ENCODE data around the gene BMP6.

Gene BMP6

GRCh38 chr6:7893342-7893741 is 167.4 kb downstream of the BMP6 start:
- peaks cover 100% of the 10 kb centered on the region for H3F3A ChIP-seq (ENCODE audit: insufficient read depth, low read length)
- H2AFZ ChIP-seq (ENCODE audit: low read length), result no peak overlapping the region
- H3K4me2 ChIP-seq (ENCODE audit: low read depth, low read length), result peak overlapping the region; percentile 23; the same call in 1 of the 2 replicates
- no peaks in the 10 kb centered on the region for H3K9me3 ChIP-seq (replicated peaks; ENCODE audit: insufficient read depth, low read length)
- H3K9ac ChIP-seq (ENCODE audit: low read length), result peak overlapping the region; percentile 100; the same call in 1 of the 2 replicates
- peaks cover 71% of the 10 kb centered on the region for H3K4me1 ChIP-seq (ENCODE audit: low read length)
- TF ChIP-seq CTCF (IDR thresholded peaks at IDR 0.05; ENCODE audit: low read length), result no peak
- TF ChIP-seq EZH2phosphoT487 (IDR thresholded peaks at IDR 0.05; ENCODE audit: low read length), result no peak
- TF ChIP-seq EZH2 (optimal IDR thresholded peaks at IDR 0.05; ENCODE audit: low read depth, low read length), result no peak
- no peaks in the 10 kb centered on the region for H3K9me2 ChIP-seq (replicated peaks; ENCODE audit: insufficient read depth, low read length)
- H3K27me3 ChIP-seq (replicated peaks; ENCODE audit: insufficient read depth, low read length), result no peaks in the 10 kb centered on the region
- no peak overlapping the region for H3K4me3 ChIP-seq (ENCODE audit: low read length)
- H3K36me3 ChIP-seq (replicated peaks; ENCODE audit: insufficient read depth, low read length), result peaks cover 70% of the 10 kb centered on the region
- peaks cover 98% of the 10 kb centered on the region for H3K79me2 ChIP-seq (ENCODE audit: low read length)
- peak overlapping the region; percentile 100 for H3K27ac ChIP-seq (ENCODE audit: low read length)
- DNase-seq, result no peak
- peaks cover 28% of the 10 kb centered on the region for H4K20me1 ChIP-seq (ENCODE audit: insufficient read depth, low read length)

GRCh38 chr6:7894262-7895124 is 168.6 kb downstream of the BMP6 start:
- peaks cover 97% of the 10 kb centered on the region for H3K79me2 ChIP-seq (ENCODE audit: low read length)
- no peaks in the 10 kb centered on the region for H3K27me3 ChIP-seq (replicated peaks; ENCODE audit: insufficient read depth, low read length)
- no peaks in the 10 kb centered on the region for H3K9me2 ChIP-seq (replicated peaks; ENCODE audit: insufficient read depth, low read length)
- TF ChIP-seq EZH2phosphoT487 (IDR thresholded peaks at IDR 0.05; ENCODE audit: low read length) (no peak), CTCF (IDR thresholded peaks at IDR 0.05; ENCODE audit: low read length) (no peak), EZH2 (optimal IDR thresholded peaks at IDR 0.05; ENCODE audit: low read depth, low read length) (no peak)
- H3K27ac ChIP-seq (ENCODE audit: low read length), result peak overlapping the region; percentile 100
- no peaks in the 10 kb centered on the region for H3K9me3 ChIP-seq (replicated peaks; ENCODE audit: insufficient read depth, low read length)
- H3K4me1 ChIP-seq (ENCODE audit: low read length), result peaks cover 72% of the 10 kb centered on the region
- peaks cover 59% of the 10 kb centered on the region for H3K36me3 ChIP-seq (replicated peaks; ENCODE audit: insufficient read depth, low read length)
- no peak overlapping the region for H2AFZ ChIP-seq (ENCODE audit: low read length)
- peaks cover 16% of the 10 kb centered on the region for H4K20me1 ChIP-seq (ENCODE audit: insufficient read depth, low read length)
- DNase-seq, result peak; percentile 5
- H3K9ac ChIP-seq (ENCODE audit: low read length), result peak overlapping the region; percentile 100; the same call in 1 of the 2 replicates
- H3K4me3 ChIP-seq (ENCODE audit: low read length), result no peak overlapping the region
- H3K4me2 ChIP-seq (ENCODE audit: low read depth, low read length), result peak overlapping the region; percentile 25; the same call in 1 of the 2 replicates
- H3F3A ChIP-seq (ENCODE audit: insufficient read depth, low read length), result peaks cover 100% of the 10 kb centered on the region

GRCh38 chr6:7895125-7895423 is 169.2 kb downstream of the BMP6 start:
- no peaks in the 10 kb centered on the region for H3K27me3 ChIP-seq (replicated peaks; ENCODE audit: insufficient read depth, low read length)
- peaks cover 97% of the 10 kb centered on the region for H3K79me2 ChIP-seq (ENCODE audit: low read length)
- peaks cover 100% of the 10 kb centered on the region for H3F3A ChIP-seq (ENCODE audit: insufficient read depth, low read length)
- TF ChIP-seq EZH2 (optimal IDR thresholded peaks at IDR 0.05; ENCODE audit: low read depth, low read length) (no peak), CTCF (IDR thresholded peaks at IDR 0.05; ENCODE audit: low read length) (no peak), EZH2phosphoT487 (IDR thresholded peaks at IDR 0.05; ENCODE audit: low read length) (no peak)
- peaks cover 11% of the 10 kb centered on the region for H4K20me1 ChIP-seq (ENCODE audit: insufficient read depth, low read length)
- H3K4me1 ChIP-seq (ENCODE audit: low read length), result peaks cover 72% of the 10 kb centered on the region
- peak overlapping the region; percentile 25; the same call in 1 of the 2 replicates for H3K4me2 ChIP-seq (ENCODE audit: low read depth, low read length)
- H3K4me3 ChIP-seq (ENCODE audit: low read length), result no peak overlapping the region
- peak overlapping the region; percentile 100 for H3K27ac ChIP-seq (ENCODE audit: low read length)
- peak; percentile 39 for DNase-seq
- no peak overlapping the region for H2AFZ ChIP-seq (ENCODE audit: low read length)
- peaks cover 59% of the 10 kb centered on the region for H3K36me3 ChIP-seq (replicated peaks; ENCODE audit: insufficient read depth, low read length)
- no peaks in the 10 kb centered on the region for H3K9me2 ChIP-seq (replicated peaks; ENCODE audit: insufficient read depth, low read length)
- H3K9me3 ChIP-seq (replicated peaks; ENCODE audit: insufficient read depth, low read length), result no peaks in the 10 kb centered on the region
- peak overlapping the region; percentile 100; the same call in 1 of the 2 replicates for H3K9ac ChIP-seq (ENCODE audit: low read length)

Measured in MM.1S (cell line).